ENCODE results near the gene ARFGEF3.

DNA sequence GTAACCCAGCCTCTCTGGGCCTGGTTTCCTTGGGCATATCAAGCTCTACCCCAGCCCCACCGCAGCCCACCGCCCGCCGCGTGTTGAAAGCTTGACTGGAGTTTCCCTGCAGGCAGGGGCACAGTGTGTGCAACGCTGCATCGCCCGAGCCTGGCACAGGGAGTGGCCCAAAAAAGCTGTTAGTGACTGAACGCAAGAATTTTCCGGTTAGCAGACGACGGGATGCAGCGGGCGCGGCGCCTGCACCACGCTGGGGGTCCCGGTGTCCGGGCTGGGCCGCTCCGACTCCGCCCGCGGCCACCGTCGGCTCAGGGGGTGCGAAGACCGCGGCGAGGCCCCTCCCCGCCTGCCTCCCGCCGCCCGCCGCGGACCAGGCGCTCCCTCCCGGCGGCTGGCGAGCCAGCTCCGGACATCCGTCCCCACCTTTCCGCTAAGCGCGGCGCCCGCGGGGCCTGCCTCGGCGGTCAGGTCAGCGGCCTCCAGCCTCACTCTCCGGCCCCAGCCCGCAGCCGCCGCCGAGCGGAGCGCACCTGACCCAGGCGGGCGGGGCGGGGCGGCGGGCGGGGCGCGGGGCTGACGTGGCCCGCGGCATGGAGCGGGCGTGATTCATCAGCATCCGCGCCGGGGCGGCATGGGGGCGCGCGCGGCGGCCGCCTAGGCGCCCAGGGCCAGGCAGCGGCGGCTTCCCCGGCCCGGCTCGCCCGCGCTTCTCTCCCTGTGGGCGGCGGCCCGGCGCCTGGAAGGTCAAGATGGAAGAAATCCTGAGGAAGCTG lies at the start of gene ARFGEF3:
- no peak for TF ChIP-seq CTCF (IDR thresholded peaks at IDR 0.05)
- no peak for TF ChIP-seq POLR2A (IDR thresholded peaks at IDR 0.05)
- peak in 1 of 3 donors; percentile 27 for TF ChIP-seq POLR2AphosphoS5 (IDR thresholded peaks at IDR 0.05)
- no peak for TF ChIP-seq EP300 (IDR thresholded peaks at IDR 0.05; ENCODE audit: low read depth)
